Stomach (tissue), 4 donors: ENCODE results near the gene WNK1.

Experiments
- CTCF ChIP-seq, 7 experiments: fragments of 450-650 bp in 4 of 7; fragments of 200-600 bp in 3 of 7; sonication (generic) in 3 of 7; IDR thresholded peaks; one replicate each; pipeline ENCODE4 v1.5.1; 2016 to 2019; ENCODE audit warnings: antibody characterized with exemption in 7 of 7, control low read depth in 2 of 7, mild to moderate bottlenecking in 1 of 7
- POLR2AphosphoS5 ChIP-seq, 3 donors: sonication (generic); formaldehyde crosslinking; IDR thresholded peaks; one replicate each; pipeline ENCODE4 v1.6.1; 2016; ENCODE audit warnings: antibody characterized with exemption in 3 of 3

GRCh38 chr12:938810-939209 is 186.4 kb downstream of the WNK1 start:
- no peak for TF ChIP-seq POLR2AphosphoS5 (IDR thresholded peaks at IDR 0.05)
- no peak for TF ChIP-seq CTCF (IDR thresholded peaks at IDR 0.05)
